NB4 (cell line): ENCODE data around the gene ATRAID.

ENCODE experiments used
- DNase-seq: peaks from one replicate; pipeline ENCODE4 v3.0.0; 2010; ENCODE audit warnings: low read depth
- H3K4me3 ChIP-seq: one replicate; pipeline ENCODE4 v1.5.1; 2011; ENCODE audit warnings: mild to moderate bottlenecking, low read depth, low read length, moderate library complexity
- CTCF ChIP-seq: IDR thresholded peaks from one replicate; pipeline ENCODE4 v1.5.1; 2012; ENCODE audit warnings: low read depth, low read length
- MAX ChIP-seq: IDR thresholded peaks from 2 replicates; pipeline ENCODE4 v1.6.1; 2011; ENCODE audit warnings: low read depth, low read length
- MYC ChIP-seq: IDR thresholded peaks from 2 replicates; pipeline ENCODE4 v1.6.1; 2011; ENCODE audit warnings: low read depth, low read length
- POLR2A ChIP-seq: IDR thresholded peaks from 2 replicates; pipeline ENCODE4 v1.6.1; 2011; ENCODE audit warnings: mild to moderate bottlenecking; ENCODE audit not compliant: insufficient read length; ENCODE audit errors: extremely low read depth

ATRAID gene

GRCh38 chr2:27182346-27182745, 29.5 kb upstream of the ATRAID start:
- no peak for TF ChIP-seq CTCF
- no peak for TF ChIP-seq MAX
- no peak for TF ChIP-seq POLR2A
- DNase-seq = no peak
- H3K4me3 ChIP-seq = no peak overlapping the region

- TF ChIP-seq MAX = no peak
- no peak overlapping the region for H3K4me3 ChIP-seq
- DNase-seq = peak; percentile 35
Measured at GRCh38 chr2:27184115-27184514, 27.7 kb upstream of the ATRAID start.

GRCh38 chr2:27185331-27186026, 26.4 kb upstream of the ATRAID start:
- TF ChIP-seq CTCF (no peak), MAX (peak; percentile 45; the same call in 1 of the 2 replicates)
- peak; percentile 84 for DNase-seq
- H3K4me3 ChIP-seq = no peak overlapping the region

GRCh38 chr2:27186613-27187345, 25.1 kb upstream of the ATRAID start:
- TF ChIP-seq CTCF = no peak
- no peak for TF ChIP-seq MAX
- TF ChIP-seq POLR2A = no peak
- no peak for TF ChIP-seq MYC
- H3K4me3 ChIP-seq = no peak overlapping the region
- no peak for DNase-seq

- DNase-seq = no peak
- TF ChIP-seq POLR2A = no peak
- TF ChIP-seq MYC = no peak
- no peak for TF ChIP-seq CTCF
- TF ChIP-seq MAX = no peak
Measured at GRCh38 chr2:27189989-27190388, 21.9 kb upstream of the ATRAID start.

GRCh38 chr2:27191070-27191829, 20.6 kb upstream of the ATRAID start:
- TF ChIP-seq CTCF (peak; percentile 92), MAX (no peak)
- peak; percentile 76 for DNase-seq
- H3K4me3 ChIP-seq = no peak overlapping the region

More at GRCh38 chr2:27189989-27190388, 21.9 kb upstream of the ATRAID start:
- no peak overlapping the region for H3K4me3 ChIP-seq
